Right atrium auricular region (tissue), 2 donors: ENCODE measurements around the gene AP2A2. TPM values are rescaled to one million over a fixed set of nuclear protein-coding genes. Genes with fewer than 3 reads are reported as not detected.

Experiments
- DNase-seq: peaks from one replicate; pipeline ENCODE4 v3.0.0-alpha.2; 2019; ENCODE audit warnings: low spot score
- H3K27ac ChIP-seq, 2 donors: fragments of 200-600 bp; sonication (generic); 1 replicate in 1 of 2; 2 replicates in 1 of 2; pipeline ENCODE4 v1.5.1; 2016 to 2019
- H3K27me3 ChIP-seq, 2 donors: fragments of 200-600 bp; sonication (generic); one replicate each; pipeline versions ENCODE4 v1.5.1 to v1.6.0; 2017 to 2019
- H3K36me3 ChIP-seq: fragments of 200-600 bp; sonication (generic); one replicate; pipeline ENCODE4 v1.5.1; 2016
- H3K4me1 ChIP-seq, 2 donors: fragments of 200-600 bp; sonication (generic); one replicate each; pipeline versions ENCODE4 v1.5.1 to v1.6.0; 2017 to 2019
- H3K4me3 ChIP-seq, 2 donors: fragments of 200-600 bp; sonication (generic); 1 replicate in 1 of 2; 2 replicates in 1 of 2; pipeline ENCODE4 v1.5.1; 2017 to 2019; ENCODE audit warnings: mild to moderate bottlenecking in 1 of 2, moderate library complexity in 1 of 2
- H3K9me3 ChIP-seq, 2 donors: fragments of 200-600 bp; sonication (generic); one replicate each; pipeline ENCODE4 v1.5.1; 2019
- CTCF ChIP-seq, 2 donors: fragments of 200-600 bp; sonication (generic); IDR thresholded peaks; one replicate each; pipeline ENCODE4 v1.5.1; 2019; ENCODE audit warnings: antibody characterized with exemption in 2 of 2
- total RNA-seq, 2 donors: library from RNA; depleted of rRNA; stranded (reverse); fragments of >200 nt; gene quantifications; one replicate each; pipeline ENCODE4 v1.1.0, GENCODE V29; 2016

AP2A2 gene
- total RNA-seq, 2 donors from 2014 or later, result 28.8 to 41.7 TPM

GRCh38 chr11:927871-928270, 2.2 kb downstream of the AP2A2 start:
- peaks cover 0 to 60% of the 10 kb centered on the region in 2 donors for H3K4me1 ChIP-seq
- H3K27me3 ChIP-seq, result no peaks in the 10 kb centered on the region
- no peak overlapping the region for H3K4me3 ChIP-seq
- no peak for DNase-seq
- no peaks in the 10 kb centered on the region for H3K36me3 ChIP-seq
- no peak overlapping the region for H3K27ac ChIP-seq
- TF ChIP-seq CTCF (IDR thresholded peaks at IDR 0.05), result no peak
- H3K9me3 ChIP-seq, result no peaks in the 10 kb centered on the region

- Histone ChIP-seq H3K36me3 (no peaks in the 10 kb centered on the region), H3K4me3 (no peak overlapping the region), H3K9me3 (no peaks in the 10 kb centered on the region), H3K27me3 (no peaks in the 10 kb centered on the region), H3K27ac (no peak overlapping the region), H3K4me1 (peaks cover 0 to 69% of the 10 kb centered on the region in 2 donors)
- DNase-seq, result no peak
- TF ChIP-seq CTCF (IDR thresholded peaks at IDR 0.05), result no peak
Observed at GRCh38 chr11:928786-929185, 3.1 kb downstream of the AP2A2 start.

DNA sequence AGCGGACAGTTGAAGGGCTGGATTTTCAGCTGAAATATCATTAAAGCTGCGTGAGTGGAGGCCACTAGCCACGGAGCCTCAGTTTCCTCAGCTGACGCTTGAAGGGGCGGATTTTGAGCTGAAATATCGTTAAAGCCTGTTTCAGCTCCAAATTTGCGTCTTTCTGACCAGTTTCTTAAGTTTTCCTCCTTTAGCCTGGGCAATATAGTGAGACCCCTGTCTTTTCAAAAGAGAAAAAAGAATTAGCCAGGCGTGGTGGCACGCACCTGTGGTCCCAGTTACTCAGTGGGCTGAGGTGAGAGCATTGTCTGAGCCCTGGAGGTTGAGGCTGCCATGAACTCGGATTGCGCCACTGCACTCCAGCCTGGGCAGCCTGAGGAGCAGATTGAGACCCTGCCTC, 3.7 kb downstream of the AP2A2 start:
- H3K27ac ChIP-seq, result no peak overlapping the region
- no peak overlapping the region for H3K4me3 ChIP-seq
- no peaks in the 10 kb centered on the region for H3K36me3 ChIP-seq
- peaks cover 0 to 71% of the 10 kb centered on the region in 2 donors for H3K4me1 ChIP-seq
- H3K9me3 ChIP-seq, result no peaks in the 10 kb centered on the region
- TF ChIP-seq CTCF (IDR thresholded peaks at IDR 0.05), result no peak
- H3K27me3 ChIP-seq, result no peaks in the 10 kb centered on the region
- DNase-seq, result no peak

DNA sequence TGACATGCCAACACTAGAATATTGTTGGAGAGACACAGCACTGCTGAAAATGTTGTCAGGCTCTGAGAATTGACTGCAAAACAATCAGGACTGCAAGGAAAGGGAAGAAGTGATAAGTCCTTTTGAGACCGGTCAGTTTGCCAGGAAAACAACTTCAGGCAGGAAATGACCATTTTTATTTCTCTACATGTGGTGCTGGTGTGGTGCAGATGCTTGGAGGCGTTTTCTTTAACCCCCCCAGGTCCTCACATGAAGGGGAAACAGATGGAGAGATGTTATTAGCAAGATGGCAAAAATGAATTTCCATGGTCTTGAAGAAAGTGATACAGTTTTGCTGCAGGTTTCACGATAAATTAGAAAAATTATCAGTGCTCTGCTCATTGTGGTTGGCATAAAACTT, 5.7 kb downstream of the AP2A2 start:
- no peak for DNase-seq
- Histone ChIP-seq H3K9me3 (no peaks in the 10 kb centered on the region), H3K4me1 (peaks cover 0 to 59% of the 10 kb centered on the region in 2 donors), H3K27me3 (no peaks in the 10 kb centered on the region), H3K4me3 (no peak overlapping the region), H3K36me3 (no peaks in the 10 kb centered on the region), H3K27ac (no peak overlapping the region)
- TF ChIP-seq CTCF (IDR thresholded peaks at IDR 0.05), result no peak

DNA sequence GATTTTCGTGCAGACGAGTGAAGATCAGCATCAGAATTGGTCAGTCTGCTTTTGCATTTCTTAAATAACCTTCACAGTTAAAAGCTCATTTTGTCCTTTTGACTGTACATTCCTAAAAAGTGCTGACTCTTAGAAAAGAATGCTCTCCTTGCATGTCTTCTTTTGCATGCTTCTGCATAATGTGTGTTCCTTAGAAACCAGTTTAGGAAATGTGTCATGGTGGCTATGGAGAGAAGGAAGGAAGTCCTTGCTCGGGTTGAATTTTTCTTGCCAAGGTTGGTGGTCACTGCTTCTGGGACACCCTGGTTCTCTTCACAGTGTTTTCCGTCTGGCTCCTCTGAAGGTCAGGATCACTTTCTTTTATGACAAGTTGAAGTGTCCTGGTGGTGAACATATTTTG, 6.8 kb downstream of the AP2A2 start:
- Histone ChIP-seq H3K27ac (peak overlapping the region; percentile 3 to 55), H3K9me3 (no peaks in the 10 kb centered on the region), H3K4me3 (no peak overlapping the region), H3K27me3 (no peaks in the 10 kb centered on the region), H3K36me3 (no peaks in the 10 kb centered on the region), H3K4me1 (peaks cover 0 to 49% of the 10 kb centered on the region in 2 donors)
- no peak for TF ChIP-seq CTCF (IDR thresholded peaks at IDR 0.05)
- DNase-seq, result no peak

DNA sequence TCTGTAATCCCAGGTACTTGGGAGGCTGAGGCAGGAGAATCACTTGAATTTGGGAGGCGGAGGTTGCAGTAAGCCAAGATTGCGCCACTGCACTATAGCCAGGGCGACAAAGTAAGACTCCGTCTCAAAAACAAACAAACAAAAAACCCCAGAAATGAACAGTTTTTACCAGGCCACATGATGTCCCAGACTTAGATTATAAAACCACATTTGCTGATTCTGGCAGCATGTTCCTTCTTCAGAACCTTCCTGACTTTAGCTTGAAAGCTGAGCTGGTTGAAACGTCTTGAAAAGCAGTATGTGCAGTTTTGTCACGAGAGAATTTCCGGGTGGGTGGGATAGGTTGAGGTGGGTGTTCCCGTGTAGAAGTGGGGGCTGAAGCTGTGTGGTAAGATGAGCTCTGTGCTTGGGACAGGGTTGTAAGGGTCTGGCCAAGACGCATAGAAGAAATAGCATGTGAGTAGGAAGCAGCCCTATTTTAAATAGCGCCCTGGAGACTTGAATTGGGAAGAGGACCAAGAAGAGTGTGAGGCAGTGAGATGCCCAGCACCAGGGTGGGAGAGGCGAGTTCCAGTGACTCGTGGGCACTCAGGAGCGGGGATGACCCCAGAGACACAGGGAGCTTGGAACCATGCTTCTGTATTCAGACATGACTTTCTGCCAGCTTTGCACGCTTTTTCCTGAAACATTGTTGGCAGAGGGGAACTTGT, 7.6 kb downstream of the AP2A2 start:
- Histone ChIP-seq H3K36me3 (no peaks in the 10 kb centered on the region), H3K27me3 (no peaks in the 10 kb centered on the region), H3K27ac (peak overlapping the region; percentile 3 to 53), H3K9me3 (no peaks in the 10 kb centered on the region), H3K4me1 (peaks cover 0 to 43% of the 10 kb centered on the region in 2 donors), H3K4me3 (peak overlapping the region in 1 of 2 donors; percentile 7)
- no peak for DNase-seq
- no peak for TF ChIP-seq CTCF (IDR thresholded peaks at IDR 0.05)
